GM19324 (cell line): ENCODE measurements around the gene CCDC97.
A peak's percentile ranks its signal among the peaks of the same experiment; 100 is the strongest.

ENCODE experiments used
- ATAC-seq: cut with Tn5 transposase; IDR thresholded peaks from one replicate; pipeline ENCODE4 v1.9.1; 2021; ENCODE audit warnings: mild to moderate bottlenecking, moderate library complexity; ENCODE audit not compliant: unreplicated experiment, low FRiP score

CCDC97 gene

GRCh38 chr19:41297628-41298347 lies 12.2 kb upstream of the CCDC97 start:
- peak; percentile 79 for ATAC-seq

GRCh38 chr19:41298348-41298964 lies 11.5 kb upstream of the CCDC97 start:
- ATAC-seq = no peak

- no peak for ATAC-seq
Observed at GRCh38 chr19:41299046-41299754, 10.8 kb upstream of the CCDC97 start.

- ATAC-seq = no peak
Observed at GRCh38 chr19:41299755-41300089, 10.2 kb upstream of the CCDC97 start.

- no peak for ATAC-seq
Observed at GRCh38 chr19:41300555-41300954, 9.4 kb upstream of the CCDC97 start.

GRCh38 chr19:41302624-41303351 lies 7.2 kb upstream of the CCDC97 start:
- ATAC-seq = no peak

GRCh38 chr19:41303954-41304353 lies 6.0 kb upstream of the CCDC97 start:
- ATAC-seq = no peak

- ATAC-seq = no peak
Observed at GRCh38 chr19:41304706-41305483, 5.1 kb upstream of the CCDC97 start.

- ATAC-seq = no peak
Observed at GRCh38 chr19:41305927-41306793, 3.8 kb upstream of the CCDC97 start.

GRCh38 chr19:41307090-41307875 lies 2.7 kb upstream of the CCDC97 start:
- no peak for ATAC-seq

- ATAC-seq = no peak
Observed at GRCh38 chr19:41307954-41308449, 2.0 kb upstream of the CCDC97 start.

GRCh38 chr19:41308450-41309179 lies 1.4 kb upstream of the CCDC97 start:
- peak; percentile 35 for ATAC-seq

GRCh38 chr19:41309180-41310032 lies 566 bp upstream of the CCDC97 start:
- ATAC-seq = no peak

GRCh38 chr19:41311072-41311471 lies 1.1 kb downstream of the CCDC97 start:
- no peak for ATAC-seq

- no peak for ATAC-seq
Observed at GRCh38 chr19:41311613-41312012, 1.6 kb downstream of the CCDC97 start.

- no peak for ATAC-seq
Observed at GRCh38 chr19:41316306-41316920, 6.4 kb downstream of the CCDC97 start.
